ENCODE measurements around the gene PPM1E. TPM values are rescaled to one million over a fixed set of nuclear protein-coding genes. Genes with fewer than 3 reads are reported as not detected.

Gene PPM1E
- total RNA-seq, 1 experiment from 2014 or later, result 7.1 TPM

GRCh38 chr17:59008737-59009136 lies 253.1 kb downstream of the PPM1E start:
- H2BK5ac ChIP-seq (ENCODE audit: insufficient read length, low read length), result no peak overlapping the region
- H3K4me2 ChIP-seq (ENCODE audit: insufficient read depth, insufficient read length, low read length), result no peak overlapping the region
- Mint-ChIP-seq H3K36me3 (ENCODE audit: insufficient read depth in 1 of 3, low read depth in 3 of 3) (peaks cover 4 to 26% (median 22%) of the 10 kb centered on the region in 3 experiments; a peak in 5 of 7 replicates), H3K4me1 (peaks cover 0 to 2% of the 10 kb centered on the region in 2 experiments; a peak in 2 of 4 replicates), H3K27ac (no peak overlapping the region), H3K27me3 (ENCODE audit: low read depth) (no peaks in the 10 kb centered on the region), H3K9me3 (no peaks in the 10 kb centered on the region), H3K4me3 (no peak overlapping the region)
- no peaks in the 10 kb centered on the region for H3K27me3 ChIP-seq (ENCODE audit: insufficient read depth, low read length)
- H3K56ac ChIP-seq (ENCODE audit: insufficient read length, low read depth, low read length), result no peak overlapping the region
- H3K23ac ChIP-seq (ENCODE audit: insufficient read length, low read depth, low read length), result no peak overlapping the region
- H2BK120ac ChIP-seq (ENCODE audit: low read depth, low read length, poor library complexity, severe bottlenecking), result no peak overlapping the region
- H3K27ac ChIP-seq (ENCODE audit: insufficient read length, low read depth, low read length), result no peak overlapping the region
- no peak overlapping the region for H3K18ac ChIP-seq (ENCODE audit: insufficient read length, low read depth, low read length)
- no peak overlapping the region for H2BK12ac ChIP-seq (ENCODE audit: insufficient read length, low read depth, low read length)
- no peak overlapping the region for H2BK15ac ChIP-seq (ENCODE audit: low read depth, low read length)
- no peak overlapping the region for H2AFZ ChIP-seq (ENCODE audit: low read length)
- H4K8ac ChIP-seq (replicated peaks; ENCODE audit: insufficient read length, low read depth, low read length), result no peak overlapping the region
- H2BK20ac ChIP-seq (ENCODE audit: low read depth, low read length, poor library complexity, severe bottlenecking), result no peak overlapping the region
- no peak overlapping the region for H3T11ph ChIP-seq (ENCODE audit: low read length)
- H3K9me3 ChIP-seq (ENCODE audit: control insufficient read depth, low read depth, low read length), result no peaks in the 10 kb centered on the region
- H4K91ac ChIP-seq (ENCODE audit: insufficient read length, low read depth, low read length), result no peak overlapping the region
- no peaks in the 10 kb centered on the region for H3K79me2 ChIP-seq (ENCODE audit: insufficient read depth, low read length)
- no peak overlapping the region for H3K14ac ChIP-seq (ENCODE audit: insufficient read depth, low read length)
- TF ChIP-seq, protein P1, sequence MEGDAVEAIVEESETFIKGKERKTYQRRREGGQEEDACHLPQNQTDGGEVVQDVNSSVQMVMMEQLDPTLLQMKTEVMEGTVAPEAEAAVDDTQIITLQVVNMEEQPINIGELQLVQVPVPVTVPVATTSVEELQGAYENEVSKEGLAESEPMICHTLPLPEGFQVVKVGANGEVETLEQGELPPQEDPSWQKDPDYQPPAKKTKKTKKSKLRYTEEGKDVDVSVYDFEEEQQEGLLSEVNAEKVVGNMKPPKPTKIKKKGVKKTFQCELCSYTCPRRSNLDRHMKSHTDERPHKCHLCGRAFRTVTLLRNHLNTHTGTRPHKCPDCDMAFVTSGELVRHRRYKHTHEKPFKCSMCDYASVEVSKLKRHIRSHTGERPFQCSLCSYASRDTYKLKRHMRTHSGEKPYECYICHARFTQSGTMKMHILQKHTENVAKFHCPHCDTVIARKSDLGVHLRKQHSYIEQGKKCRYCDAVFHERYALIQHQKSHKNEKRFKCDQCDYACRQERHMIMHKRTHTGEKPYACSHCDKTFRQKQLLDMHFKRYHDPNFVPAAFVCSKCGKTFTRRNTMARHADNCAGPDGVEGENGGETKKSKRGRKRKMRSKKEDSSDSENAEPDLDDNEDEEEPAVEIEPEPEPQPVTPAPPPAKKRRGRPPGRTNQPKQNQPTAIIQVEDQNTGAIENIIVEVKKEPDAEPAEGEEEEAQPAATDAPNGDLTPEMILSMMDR (conservative IDR thresholded peaks at IDR 0.05), result no peak
- no peaks in the 10 kb centered on the region for H3K79me1 ChIP-seq (ENCODE audit: insufficient read depth, low read depth, low read length, poor library complexity, severe bottlenecking)
- WGBS (ENCODE audit: extremely low coverage, insufficient read length, low lambda C conversion rate), result no CpG with 5 or more reads among the region's 2 CpGs
- no peaks in the 10 kb centered on the region for H4K20me1 ChIP-seq (ENCODE audit: control insufficient read depth, insufficient read depth, insufficient read length)
- no peaks in the 10 kb centered on the region for H3K4me1 ChIP-seq (ENCODE audit: insufficient read depth, low read length)
- no peak overlapping the region for H3K9ac ChIP-seq (ENCODE audit: extremely low read depth, insufficient read length, low read length)
- H2AK5ac ChIP-seq (ENCODE audit: insufficient read length, low read length), result no peak overlapping the region
- DNase-seq, result no peak
- no peak overlapping the region for H4K5ac ChIP-seq (ENCODE audit: insufficient read length, low read depth, low read length)
- H3K23me2 ChIP-seq (ENCODE audit: insufficient read length, low read depth, low read length, poor library complexity, severe bottlenecking), result no peaks in the 10 kb centered on the region
- H3K4ac ChIP-seq (ENCODE audit: low read depth, low read length), result no peak overlapping the region

Measured in H9 (cell line).